Sigmoid colon (tissue), 4 donors: ENCODE data around the gene GTF2A1L.

Experiments
- EP300 ChIP-seq, 4 donors: sonication (generic); formaldehyde crosslinking; IDR thresholded peaks; one replicate each; pipeline ENCODE4 v1.6.1; 2017; ENCODE audit warnings: antibody characterized with exemption in 4 of 4
- POLR2A ChIP-seq, 2 donors: fragments of 450-650 bp; IDR thresholded peaks; one replicate each; pipeline ENCODE4 v1.6.1; 2016; ENCODE audit warnings: antibody characterized with exemption in 2 of 2, mild to moderate bottlenecking in 2 of 2, moderate library complexity in 2 of 2
- POLR2AphosphoS5 ChIP-seq, 4 donors: sonication (generic); formaldehyde crosslinking; IDR thresholded peaks; one replicate each; pipeline ENCODE4 v1.6.1; 2017; ENCODE audit warnings: antibody characterized with exemption in 4 of 4
- TF ChIP-seq, protein P1 (sequence below), 4 experiments: fragments of 450-650 bp in 3 of 4; fragments of 200-600 bp in 1 of 4; IDR thresholded peaks; one replicate each; pipeline ENCODE4 v1.5.1; 2016 to 2019; ENCODE audit warnings: antibody characterized with exemption in 4 of 4, mild to moderate bottlenecking in 3 of 4, moderate library complexity in 2 of 4

DNA sequence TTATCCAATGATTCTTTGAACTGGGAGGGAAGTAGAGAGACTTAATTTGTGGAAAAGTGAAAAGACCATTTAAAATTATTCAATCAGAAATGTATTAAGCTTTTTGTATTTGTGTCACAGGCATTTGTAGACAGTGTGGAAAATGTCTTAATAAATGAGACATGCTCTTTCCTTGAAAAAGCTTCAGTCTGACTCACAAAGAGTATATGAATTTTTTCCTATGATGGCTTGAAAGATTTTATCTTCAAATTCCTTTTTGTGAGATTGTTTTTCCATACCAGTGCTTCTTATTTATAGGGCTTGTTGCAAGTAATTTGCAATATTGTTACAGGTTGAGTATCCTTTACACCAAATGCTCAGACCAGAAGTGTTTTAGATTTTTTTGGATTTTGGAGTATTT, 48.2 kb upstream of the GTF2A1L start:
- TF ChIP-seq, protein P1, sequence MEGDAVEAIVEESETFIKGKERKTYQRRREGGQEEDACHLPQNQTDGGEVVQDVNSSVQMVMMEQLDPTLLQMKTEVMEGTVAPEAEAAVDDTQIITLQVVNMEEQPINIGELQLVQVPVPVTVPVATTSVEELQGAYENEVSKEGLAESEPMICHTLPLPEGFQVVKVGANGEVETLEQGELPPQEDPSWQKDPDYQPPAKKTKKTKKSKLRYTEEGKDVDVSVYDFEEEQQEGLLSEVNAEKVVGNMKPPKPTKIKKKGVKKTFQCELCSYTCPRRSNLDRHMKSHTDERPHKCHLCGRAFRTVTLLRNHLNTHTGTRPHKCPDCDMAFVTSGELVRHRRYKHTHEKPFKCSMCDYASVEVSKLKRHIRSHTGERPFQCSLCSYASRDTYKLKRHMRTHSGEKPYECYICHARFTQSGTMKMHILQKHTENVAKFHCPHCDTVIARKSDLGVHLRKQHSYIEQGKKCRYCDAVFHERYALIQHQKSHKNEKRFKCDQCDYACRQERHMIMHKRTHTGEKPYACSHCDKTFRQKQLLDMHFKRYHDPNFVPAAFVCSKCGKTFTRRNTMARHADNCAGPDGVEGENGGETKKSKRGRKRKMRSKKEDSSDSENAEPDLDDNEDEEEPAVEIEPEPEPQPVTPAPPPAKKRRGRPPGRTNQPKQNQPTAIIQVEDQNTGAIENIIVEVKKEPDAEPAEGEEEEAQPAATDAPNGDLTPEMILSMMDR (IDR thresholded peaks at IDR 0.05), result no peak
- TF ChIP-seq POLR2A (IDR thresholded peaks at IDR 0.05), result no peak
- TF ChIP-seq POLR2AphosphoS5 (IDR thresholded peaks at IDR 0.05), result no peak
- no peak for TF ChIP-seq EP300 (IDR thresholded peaks at IDR 0.05)
